CD4-positive, alpha-beta T cell treated with Interferon alpha-2 for 1 hour (primary cell): Measurements from ENCODE around the gene KAZN.
A peak's percentile ranks its signal among the peaks of the same experiment; 100 is the strongest.

Source experiments
- DNase-seq, 2 donors: peaks; one replicate each; pipeline ENCODE4 v3.0.0-alpha.2; 2020 to 2022

Gene KAZN

DNA sequence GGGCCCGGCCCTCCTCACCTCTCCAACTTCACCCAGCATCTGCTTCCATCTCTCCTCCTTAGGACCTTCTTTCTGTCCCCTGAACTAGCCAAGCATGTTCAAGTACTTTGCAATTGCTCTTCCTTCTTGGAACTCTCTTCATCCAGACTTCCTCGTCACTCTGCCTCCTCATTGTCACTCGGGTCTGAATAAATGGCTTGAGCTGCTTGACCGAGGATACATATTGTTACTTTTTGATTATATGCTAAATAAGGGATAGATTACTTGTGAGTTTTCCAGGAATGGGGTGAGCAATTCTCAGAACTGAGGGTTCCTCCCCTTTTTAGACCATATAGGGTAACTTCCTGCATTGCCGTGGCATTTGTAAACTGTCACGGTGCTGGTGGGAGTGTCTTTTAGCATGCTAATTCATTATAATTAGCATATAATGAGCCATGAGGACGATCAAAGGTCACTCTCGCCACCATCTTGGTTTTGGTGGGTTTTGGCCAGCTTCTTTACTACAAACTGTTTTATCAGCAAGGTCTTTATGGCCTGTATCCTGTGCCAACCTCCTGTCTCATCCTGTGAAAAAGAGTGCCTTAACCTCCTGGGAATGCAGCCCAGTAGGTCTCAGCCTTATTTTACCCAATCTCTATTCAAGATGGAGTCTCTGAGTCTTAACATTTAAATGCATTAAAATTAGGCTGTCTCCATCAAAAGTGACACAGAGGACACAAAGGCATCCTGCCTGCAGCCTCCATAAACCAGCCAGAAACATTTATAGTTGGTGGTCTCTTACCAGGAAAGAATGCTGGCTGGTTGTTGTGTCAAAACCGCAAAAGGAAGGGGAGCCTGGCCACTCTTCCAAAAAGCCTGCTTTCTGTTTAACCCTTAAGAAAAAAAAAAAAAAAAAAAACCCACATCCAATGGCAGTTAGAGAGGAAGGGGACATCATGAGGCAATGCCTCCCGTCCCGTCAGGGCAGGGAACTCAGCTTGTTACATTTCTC lies 179.3 kb downstream of the KAZN start:
- DNase-seq: peak; percentile 3 to 21

DNA sequence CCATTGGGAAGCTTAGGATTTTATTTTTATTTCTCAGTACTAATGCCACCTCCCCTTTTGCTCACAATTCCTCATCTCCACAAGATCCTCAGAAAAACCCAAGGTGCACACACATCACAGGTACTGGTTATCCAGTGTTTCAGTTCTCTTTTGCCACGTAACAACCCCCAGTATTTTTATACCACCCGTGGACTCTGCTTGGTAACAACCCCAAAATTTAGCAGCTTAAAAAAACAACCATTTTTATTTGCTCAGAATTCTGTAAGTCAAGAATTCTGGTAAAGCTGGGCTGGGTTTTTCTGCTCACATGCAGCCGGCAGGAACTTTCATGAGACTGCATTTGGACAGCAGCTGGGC lies 180.0 kb downstream of the KAZN start:
- DNase-seq: no peak

DNA sequence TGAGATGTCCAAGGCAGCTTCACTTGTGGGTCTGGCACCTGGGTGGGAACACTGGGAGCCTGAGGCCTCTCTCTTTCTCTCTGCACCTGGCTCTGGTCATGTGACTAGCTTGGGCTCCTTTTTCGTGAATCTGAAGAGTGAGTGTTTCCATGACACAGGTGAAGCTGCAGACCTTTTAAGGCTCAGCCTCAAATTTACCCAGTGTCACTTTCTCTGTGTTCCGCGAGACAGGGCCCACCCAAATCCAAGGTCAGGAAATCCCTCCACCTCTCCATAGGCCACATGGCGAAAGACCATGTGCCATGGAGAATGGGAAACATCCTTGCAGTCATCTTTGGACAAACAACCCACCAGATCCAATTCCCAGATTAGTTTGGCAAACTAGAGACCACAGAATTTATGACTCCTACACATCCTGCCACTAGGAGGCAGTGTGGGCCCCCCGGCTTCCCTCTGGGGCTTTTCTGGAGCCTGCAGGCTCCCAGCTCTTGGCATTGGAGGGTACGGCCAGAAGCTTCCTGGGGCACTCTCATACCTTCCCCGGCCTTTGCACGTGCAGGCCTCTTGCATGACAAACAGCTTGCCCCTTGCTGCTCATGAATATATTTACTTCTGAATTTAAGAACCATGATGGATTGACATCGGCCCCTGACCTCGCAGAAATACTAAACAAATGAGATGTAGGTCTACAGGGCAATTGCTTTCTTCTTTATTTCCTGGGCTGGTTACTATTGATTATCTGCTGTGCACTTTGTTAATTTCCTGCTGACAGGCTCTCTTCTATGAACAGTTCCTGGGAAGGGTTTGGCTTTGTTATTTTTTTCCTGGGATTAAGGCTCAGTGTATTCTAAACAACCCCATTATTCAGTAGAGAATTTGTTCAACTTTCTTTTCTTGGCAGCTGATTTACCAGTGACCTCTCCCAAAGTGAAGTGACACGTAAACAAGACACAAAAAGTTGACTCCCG lies 180.7 kb downstream of the KAZN start:
- DNase-seq: peak in 1 of 2 donors; percentile 14

DNA sequence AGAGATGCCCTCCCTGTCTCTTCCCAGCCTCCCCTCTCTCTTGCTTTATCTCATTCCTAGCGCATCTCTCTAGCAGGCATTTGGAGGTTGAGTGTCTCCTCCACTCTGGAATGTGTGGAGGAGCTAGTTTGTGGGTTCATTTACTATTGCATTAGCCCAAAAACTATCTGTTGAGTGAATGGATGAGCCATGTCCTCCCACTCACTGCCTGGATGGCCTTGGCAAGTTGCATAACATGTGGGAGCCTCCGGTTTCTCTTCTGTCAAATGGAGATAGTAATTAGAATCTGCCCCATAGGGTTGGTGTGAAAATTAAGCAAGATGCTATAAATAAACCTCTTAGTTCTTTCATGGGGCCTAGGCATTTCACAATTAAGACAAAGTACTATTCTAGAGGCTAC lies 181.8 kb downstream of the KAZN start:
- no peak for DNase-seq

DNA sequence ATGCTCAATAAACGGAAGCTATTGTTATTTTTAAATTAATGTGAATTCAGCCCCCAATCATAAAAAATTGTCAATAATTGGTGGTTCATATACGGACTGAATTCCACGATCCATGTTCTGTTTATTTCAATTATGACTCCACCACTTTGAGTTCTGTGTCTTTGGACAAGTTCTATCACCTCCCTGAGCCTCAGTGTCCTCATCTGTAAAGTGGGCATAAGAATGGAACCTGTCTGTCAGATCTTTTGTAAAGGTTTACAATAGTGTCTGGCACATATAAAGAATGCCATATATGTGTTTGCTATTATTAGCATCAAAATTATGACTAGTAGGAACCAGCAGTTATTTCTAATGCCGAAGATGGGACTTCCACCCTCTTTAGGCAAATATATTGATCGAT lies 183.3 kb downstream of the KAZN start:
- no peak for DNase-seq

DNA sequence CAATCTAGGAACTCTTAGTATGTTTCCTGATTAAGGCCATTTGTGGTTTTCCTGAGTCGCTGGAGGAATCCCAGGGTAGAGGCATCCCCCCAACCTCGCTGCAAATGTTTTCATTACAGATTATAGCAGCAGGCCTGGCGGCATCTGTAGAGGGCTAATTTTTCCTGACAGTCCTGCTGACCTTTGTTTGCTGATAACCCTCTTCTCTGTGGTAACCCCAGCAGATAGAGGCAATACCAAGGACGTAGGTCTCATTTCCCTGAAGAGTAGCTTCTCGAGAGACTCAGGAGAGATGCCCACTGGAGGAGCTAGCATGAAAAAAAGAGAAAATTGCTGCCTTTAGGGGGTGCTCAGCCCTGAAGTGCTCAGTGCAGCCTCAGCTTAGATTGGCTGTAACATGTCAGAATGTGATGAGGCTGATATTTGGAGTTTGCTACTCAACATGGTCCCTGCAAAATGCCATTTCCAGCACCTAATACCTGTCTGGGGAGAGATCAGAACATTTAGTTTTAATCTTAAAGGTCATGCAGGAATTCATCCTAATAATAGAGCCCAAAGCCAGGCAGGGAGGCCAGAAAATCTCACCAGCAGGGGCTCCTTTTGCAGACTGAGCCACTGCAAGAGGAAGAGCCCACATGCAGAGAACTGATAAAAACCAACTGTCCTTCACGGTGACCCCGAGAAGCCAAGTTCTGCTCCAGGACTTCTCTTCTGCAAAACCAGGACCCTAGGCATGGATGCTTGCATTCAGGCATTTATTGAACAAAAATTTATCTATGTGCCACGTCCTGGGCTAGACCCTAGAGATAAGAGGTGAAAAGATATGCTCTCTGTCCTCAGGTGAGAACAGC lies 184.5 kb downstream of the KAZN start:
- no peak for DNase-seq

DNA sequence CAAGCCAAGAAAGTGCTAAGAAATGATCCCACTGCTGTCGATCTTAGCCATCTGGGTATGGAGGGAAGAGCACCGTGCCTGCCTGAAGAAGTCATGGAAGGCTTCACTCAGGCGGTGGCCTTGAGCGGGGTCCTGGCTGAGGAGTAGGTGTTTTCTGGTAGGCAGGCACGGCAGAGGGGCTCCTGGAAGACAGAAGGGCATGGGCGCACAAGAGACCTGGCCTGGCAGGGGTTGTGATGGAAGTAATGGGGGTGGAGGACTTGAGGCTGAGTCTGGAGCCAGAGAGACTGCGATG lies 185.1 kb downstream of the KAZN start:
- no peak for DNase-seq

DNA sequence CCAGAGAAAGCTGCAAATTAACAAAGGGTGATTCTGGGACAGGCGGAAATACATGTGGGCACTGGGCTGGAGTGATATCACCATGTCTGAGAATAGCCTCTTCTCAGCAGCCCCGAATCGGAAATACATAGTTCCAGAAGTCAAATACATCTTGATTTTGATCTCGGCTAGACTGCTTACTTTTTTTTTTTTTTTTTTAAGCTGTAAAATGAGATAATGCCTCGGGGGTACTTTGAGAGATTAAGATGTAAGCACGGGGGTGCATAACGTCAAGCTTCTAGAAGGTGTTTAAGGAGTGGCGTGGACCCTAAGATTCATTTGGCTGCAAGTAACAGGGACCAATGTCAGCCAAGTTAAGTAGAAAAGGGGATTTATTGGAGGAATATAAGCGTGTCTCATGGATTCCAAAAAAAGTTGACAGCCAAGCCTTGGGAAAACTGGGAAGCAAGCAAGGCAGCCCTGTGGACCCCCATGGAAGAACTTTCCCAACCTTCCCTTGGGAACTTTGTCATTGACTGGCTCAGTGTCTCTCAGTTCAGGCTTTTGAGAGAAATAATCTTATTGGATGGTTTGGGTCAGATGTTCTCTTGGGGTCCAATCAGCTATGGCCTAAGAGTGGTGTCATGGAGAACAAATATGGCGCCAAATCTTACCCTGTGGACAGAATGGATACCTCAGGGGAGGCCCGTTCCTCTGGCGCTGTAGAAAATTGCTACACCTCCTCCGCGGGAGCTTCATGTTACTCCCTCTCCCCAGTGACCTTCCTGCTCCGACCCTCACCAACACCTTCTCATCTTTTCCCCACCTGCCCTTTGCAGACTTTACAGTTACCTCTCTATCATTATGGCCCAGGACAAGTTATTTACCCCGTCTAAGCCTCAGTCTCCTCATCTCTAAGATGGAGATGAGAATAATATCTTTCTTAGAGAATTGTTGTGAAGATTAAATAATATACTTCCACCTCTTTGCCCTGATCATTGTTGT lies 186.6 kb downstream of the KAZN start:
- no peak for DNase-seq

DNA sequence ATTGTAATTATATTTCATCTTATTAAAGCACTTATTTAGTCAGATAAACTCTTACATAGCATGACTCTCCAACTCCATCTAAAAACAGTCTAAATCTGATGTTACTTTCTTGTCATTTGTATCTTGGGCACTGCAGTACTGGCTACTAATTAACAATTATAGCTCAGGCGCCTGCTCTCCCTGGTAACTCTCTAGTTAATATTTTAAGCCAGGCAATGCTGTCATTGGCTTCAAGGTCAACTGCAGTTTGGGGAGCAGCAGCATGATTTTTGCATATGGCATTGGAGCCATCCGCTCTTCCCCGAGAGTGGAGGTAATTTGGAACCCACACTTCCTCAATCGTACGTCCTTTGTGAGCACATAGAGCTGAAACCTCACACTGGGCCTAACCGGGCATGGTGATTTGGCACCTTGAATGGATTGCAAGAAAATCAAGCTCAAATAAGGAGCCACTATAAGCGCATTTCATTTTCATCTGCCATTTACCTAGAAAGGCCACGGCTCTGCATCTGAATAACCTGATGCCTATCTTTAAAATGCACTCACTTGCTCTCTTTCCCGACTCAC lies 187.7 kb downstream of the KAZN start:
- no peak for DNase-seq

DNA sequence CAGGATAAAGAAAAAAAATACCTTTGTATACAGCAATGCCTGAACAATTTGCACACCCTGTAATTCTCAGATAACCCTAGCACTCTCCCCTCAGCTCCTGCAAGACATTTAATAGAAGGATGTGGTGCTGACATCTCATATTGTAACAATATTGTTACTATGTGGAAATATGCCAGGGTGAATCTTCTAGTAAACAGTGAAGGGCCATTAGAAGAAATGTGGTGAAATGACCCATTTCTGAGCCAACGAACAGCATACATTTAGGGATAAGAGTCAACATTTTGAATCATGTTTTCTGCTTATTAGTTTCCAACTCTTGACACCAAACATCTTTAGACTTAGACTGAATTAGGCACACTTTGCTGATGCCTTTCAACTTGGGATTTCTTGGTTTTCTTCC lies 188.2 kb downstream of the KAZN start:
- DNase-seq: no peak

DNA sequence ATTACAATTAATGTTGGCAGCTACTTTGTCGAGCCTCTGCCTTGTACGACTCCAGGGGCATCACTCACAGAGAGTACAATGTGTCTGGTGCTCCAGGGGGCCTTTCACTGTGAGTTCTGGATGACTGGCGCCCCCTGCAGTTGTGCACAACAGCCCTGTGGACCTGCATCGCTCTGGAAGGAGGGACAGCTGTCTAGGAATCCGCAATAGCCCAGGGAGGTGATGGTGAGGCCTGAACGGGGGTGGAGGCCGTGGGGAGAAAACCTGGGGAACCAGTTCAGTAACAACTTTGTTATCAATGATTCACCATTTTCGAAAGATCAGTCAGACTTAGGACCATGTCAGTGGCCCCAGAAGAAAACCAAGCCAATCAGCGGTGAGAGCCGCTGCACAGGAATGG lies 189.1 kb downstream of the KAZN start:
- no peak for DNase-seq

DNA sequence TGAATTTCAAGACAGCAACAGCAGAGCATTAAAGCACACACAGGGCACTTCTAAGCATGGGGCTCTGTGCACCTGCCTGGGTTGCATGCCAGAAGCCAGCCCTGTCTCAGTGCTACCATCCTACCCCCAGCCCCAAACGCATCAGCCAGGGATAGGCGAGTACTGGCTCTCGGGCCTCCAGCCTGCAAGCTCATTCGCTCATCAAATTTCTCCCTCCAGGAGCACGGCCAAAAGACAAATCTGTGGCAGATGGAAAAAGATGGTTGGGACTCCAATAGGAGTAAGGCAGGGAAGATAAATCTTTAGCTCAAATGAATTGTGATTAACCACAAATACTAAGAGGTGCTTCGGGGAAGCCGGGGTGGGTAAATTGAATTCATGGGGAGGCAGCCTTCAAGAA lies 189.6 kb downstream of the KAZN start:
- DNase-seq: no peak

DNA sequence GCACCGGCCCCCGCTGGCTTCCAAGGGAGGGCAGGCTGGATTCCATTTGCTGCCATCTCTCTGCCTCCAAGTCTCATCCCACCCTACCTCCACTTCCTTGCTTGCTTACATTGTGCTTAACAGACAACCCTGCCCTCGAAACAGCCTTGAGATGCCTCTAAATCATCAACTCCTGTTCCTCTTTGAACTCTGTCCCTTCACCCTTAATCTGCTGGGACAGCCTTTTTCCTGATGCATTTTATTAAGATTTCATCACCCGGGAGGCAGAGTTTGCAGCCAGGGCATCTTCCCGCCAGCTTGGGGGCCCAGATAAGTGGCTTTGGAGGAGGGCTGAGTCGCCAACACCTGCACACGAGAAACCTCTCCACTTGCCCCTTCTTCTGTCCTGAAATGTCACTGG lies 192.5 kb downstream of the KAZN start:
- DNase-seq: no peak

DNA sequence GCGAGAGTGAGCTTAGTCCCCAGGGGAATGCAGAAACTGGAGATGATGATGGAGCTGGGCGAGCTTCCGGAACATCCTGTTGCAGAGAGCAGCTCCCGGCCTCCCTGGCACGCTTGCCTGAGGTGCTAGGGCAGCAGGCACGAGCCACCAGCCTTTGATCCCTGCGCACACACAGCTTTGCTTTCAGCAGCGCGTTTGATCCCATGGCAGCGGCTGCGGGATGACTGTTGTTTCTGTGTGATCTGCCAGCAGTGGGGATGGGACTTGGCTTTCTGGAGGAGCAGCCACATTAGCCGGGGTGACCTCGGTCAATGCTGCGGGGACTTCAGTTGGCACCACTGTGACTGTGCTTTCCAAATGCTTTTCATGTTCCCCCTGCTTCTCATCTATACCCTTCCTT lies 193.2 kb downstream of the KAZN start:
- no peak for DNase-seq

DNA sequence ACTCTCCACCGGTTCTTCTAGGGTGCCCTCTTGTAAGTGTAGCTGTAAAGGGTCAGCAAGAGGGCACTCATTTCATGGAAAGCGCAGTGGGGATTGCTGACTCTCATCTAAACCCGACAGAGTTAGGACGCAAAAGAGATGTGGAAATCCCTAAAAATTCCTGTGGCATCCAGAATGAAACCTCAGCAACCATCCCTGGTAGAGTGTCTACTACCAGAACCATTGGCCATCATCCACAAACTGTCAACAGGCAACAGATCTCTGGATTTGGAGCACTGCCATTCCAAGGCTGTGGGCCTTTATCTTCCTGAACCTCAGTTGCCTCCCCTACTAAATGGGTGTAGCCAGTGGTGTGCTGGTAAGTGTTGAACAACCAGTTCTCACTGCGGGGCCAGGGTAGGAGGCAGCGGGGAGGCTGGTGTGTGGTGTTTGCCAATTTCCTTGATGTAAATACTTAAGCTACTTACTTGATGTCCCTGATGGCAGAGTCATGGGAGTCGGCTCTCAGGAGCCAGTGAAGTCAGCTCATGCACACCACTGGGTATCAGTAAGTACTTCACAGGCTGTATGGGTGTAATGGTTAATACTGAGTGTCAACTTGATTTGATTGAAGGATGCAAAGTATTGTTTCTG lies 195.8 kb downstream of the KAZN start:
- DNase-seq: no peak

DNA sequence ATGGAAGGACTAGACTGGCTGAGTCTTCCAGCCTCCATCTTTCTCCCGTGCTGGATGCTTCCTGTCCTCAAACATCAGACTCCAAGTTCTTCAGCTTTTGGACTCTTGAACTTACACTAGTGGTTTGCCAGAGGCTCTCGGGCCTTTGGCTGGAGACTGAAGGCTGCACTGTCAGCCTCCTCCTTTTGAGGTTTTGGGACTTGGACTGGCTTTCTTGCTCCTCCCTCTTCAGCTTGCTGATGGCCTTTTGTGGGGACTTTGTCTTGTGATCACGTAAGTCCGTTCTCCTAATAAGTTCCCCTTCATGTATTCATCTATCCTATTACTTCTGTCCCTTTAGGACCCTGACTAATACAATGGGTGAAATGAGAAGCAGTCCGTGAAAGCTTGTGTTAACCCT lies 196.4 kb downstream of the KAZN start:
- no peak for DNase-seq

DNA sequence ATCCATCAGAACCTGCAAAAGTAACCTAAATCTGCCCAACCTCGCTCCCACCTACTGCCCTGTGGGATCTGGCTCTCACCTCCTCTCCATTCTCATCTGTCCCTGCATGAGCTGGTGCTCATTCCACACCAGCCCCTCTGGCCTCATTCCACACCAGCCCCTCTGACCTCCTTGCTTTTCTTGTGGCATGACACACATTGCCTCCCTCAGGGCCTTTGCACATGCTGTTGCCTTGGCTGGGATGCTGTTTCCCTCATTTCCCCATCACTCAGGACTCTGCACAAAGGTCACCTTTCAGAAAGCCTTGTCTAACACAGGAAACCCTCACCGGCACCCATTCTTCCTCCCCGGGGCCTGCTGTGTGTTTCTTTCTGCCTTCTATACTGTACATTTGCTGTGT lies 197.1 kb downstream of the KAZN start:
- no peak for DNase-seq

DNA sequence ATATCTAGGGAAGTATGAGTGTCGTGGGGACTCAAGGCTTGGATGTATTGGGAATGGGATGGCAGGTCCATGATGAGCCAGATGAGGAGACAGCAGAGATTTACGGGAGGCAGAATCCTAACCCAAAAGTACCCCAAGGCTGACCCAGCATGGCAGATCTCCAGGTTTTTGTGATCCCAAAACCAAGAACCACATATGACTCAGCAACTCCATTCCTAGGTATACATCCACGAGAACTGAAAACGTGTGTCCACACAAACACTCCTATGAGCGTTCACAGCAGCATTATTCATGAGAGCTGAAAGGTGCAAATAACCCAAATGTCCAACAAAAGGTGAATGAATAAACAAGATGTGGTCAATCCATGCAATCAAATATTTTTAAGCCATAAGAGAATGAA lies 201.5 kb downstream of the KAZN start:
- no peak for DNase-seq

DNA sequence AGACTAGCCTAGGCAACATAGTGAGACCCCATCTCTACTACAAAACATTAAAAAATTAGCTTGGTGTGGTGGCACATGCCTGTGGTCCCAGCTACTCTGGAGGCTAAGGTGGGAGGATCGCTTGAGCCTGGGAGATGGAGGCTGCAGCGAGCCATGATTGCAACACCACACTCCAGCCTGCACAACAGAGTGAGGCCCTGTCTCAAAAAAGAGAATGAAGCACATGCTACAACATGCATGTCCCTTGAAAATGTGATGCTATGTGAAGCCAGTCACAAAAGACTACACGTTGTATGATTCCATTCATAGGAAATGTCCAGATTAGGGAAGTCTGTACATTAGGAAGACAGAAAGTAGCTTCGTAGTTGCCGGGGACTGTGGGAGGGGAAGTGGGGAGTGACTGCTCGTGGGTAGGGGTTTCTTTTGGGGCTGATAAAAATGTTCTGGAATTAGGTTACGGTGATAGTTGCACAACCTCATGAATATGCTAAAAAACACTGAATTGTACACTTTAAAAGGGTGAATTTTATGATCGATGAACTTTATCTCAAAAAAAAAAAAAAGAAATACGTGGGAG lies 202.1 kb downstream of the KAZN start:
- DNase-seq: no peak

DNA sequence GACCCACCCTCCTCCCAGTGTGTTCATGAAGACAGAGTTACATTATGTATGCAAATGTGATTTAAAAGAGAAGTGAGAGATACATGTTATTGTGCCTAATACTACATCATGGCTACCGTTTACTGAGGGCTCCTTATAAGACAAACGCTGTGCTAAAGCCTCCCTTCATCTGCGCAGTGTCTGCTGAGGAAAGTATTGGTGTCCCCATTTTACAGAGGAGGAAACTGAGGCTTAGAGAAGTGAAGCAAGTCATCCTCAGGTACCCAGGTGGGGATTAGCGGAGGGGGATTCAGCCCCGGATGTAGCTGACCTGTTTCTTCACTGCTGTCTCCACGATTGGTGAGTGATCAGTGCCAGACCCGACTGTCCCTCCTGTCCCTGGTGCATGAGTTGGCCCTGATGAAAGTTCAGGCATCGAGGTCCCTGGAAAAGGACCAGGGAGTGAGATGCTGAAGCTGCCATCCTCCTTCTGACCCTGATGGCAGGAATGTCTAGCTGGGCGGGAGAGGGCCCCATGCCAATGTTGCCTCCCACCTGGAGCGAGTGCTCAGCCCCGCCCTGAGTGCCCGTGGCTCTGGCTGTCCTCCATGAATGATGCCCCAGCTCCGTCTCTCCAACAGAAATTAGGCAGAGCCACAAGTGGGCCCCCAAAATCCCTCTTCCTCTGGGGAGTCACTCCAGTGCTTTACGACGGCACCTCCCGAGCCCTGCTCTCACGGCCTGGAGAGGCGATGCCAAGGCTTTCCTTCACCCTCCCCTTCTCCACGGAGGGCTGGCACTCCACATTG lies 204.7 kb downstream of the KAZN start:
- DNase-seq: no peak
